AG04450 (cell line): ENCODE results near the gene RABGGTA. TPM values are rescaled to one million over a fixed set of nuclear protein-coding genes. Genes with fewer than 3 reads are reported as not detected.
"Not testable (repeated sequence)": the region's sequence is repeated elsewhere in the genome, so short reads cannot be mapped to it uniquely, and the experiment has no call there.

Experiments
- CTCF ChIA-PET: fragments of 300-600, 350-600 bp; formaldehyde crosslinking; extraction: SDS; loops from one replicate; lab custom pipeline; 2022; ENCODE audit warnings: antibody characterized with exemption, inconsistent platforms; lab: Charles Lee
- POLR2A ChIA-PET: fragments of 350-600 bp; formaldehyde crosslinking; extraction: SDS; loops from one replicate; lab custom pipeline; 2021; ENCODE audit warnings: antibody characterized with exemption, inconsistent platforms; lab: Yijun Ruan, JAX
- DNase-seq: peaks from one replicate; pipeline ENCODE4 v3.0.0-alpha.2; 2011; ENCODE audit warnings: low read depth, low spot score
- H3K27ac ChIP-seq: one replicate; pipeline ENCODE4 v1.5.1; 2012; ENCODE audit warnings: low read depth, low read length, control low read depth
- H3K27me3 ChIP-seq: one replicate; pipeline ENCODE4 v1.6.0; 2012; ENCODE audit warnings: low read length; ENCODE audit not compliant: control insufficient read depth, insufficient read depth
- H3K4me3 ChIP-seq: 2 replicates; pipeline ENCODE4 v1.5.1; 2011; ENCODE audit warnings: mild to moderate bottlenecking, low read depth, low read length, control low read depth
- H3K9me3 ChIP-seq: 2 replicates; pipeline ENCODE4 v1.5.1; 2012; ENCODE audit warnings: low read length; ENCODE audit not compliant: control insufficient read depth, insufficient read depth
- CTCF ChIP-seq: IDR thresholded peaks from 2 replicates; pipeline ENCODE4 v1.5.1; 2011; ENCODE audit warnings: low read depth, low read length, control low read depth, inconsistent platforms
- polyA plus RNA-seq: library from polyadenylated mRNA; depleted of rRNA; stranded (reverse); fragments of >200 nt; gene quantifications from 2 replicates; pipeline ENCODE4 v1.2.3, GENCODE V29; 2011

Gene RABGGTA
- polyA plus RNA-seq, 1 experiment, result 17.9 TPM

GRCh38 chr14:24247422-24247821 is 24.0 kb downstream of the RABGGTA start:
- H3K27me3 ChIP-seq, result no peaks in the 10 kb centered on the region
- DNase-seq, result no peak
- CTCF ChIA-PET, result interaction anchor here (0.7 to 2.6 kb wide), 5 partner anchors 25 to 90 kb away, joined by 3 to 14 read pairs (median 5); partner anchors contain the start of gene CIDEB
- POLR2A ChIA-PET, result interaction anchor here (0.7 to 1.1 kb wide), 2 partner anchors 34 to 101 kb away, joined by 3 to 5 read pairs; partner anchors contain the start of gene CHMP4A
- H3K9me3 ChIP-seq, result no peaks in the 10 kb centered on the region
- TF ChIP-seq CTCF, result no peak
- H3K4me3 ChIP-seq, result no peak overlapping the region
- no peak overlapping the region for H3K27ac ChIP-seq

- POLR2A ChIA-PET, result interaction anchor here (1.1 to 1.6 kb wide), 2 partner anchors 31 to 33 kb away, joined by 3 to 8 read pairs; partner anchors contain the start of genes CHMP4A and MDP1
- no peak for DNase-seq
- no peak overlapping the region for H3K4me3 ChIP-seq
- H3K9me3 ChIP-seq, result no peaks in the 10 kb centered on the region
- CTCF ChIA-PET, result interaction anchor here (0.9 to 2.6 kb wide), 4 partner anchors 9 to 62 kb away, joined by 5 to 14 read pairs (median 6); partner anchors contain the start of gene CIDEB
- TF ChIP-seq CTCF, result no peak
- H3K27me3 ChIP-seq, result no peaks in the 10 kb centered on the region
- H3K27ac ChIP-seq, result no peak overlapping the region
These were observed 24.6 kb downstream of the RABGGTA start for GRCh38 chr14:24246765-24247212.

GRCh38 chr14:24245350-24245749 is 26.0 kb downstream of the RABGGTA start:
- H3K27ac ChIP-seq, H3K27me3 ChIP-seq, H3K4me3 ChIP-seq, DNase-seq, H3K9me3 ChIP-seq: not testable (repeated sequence)
- ChIA-PET POLR2A (interaction anchor here (1.3 to 1.6 kb wide), 2 partner anchors 26 to 30 kb away, joined by 4 to 8 read pairs; partner anchors contain the start of genes MDP1 and RABGGTA), CTCF (interaction anchor here (1.1 to 5.6 kb wide), 2 partner anchors 54 to 186 kb away, joined by 4 to 84 read pairs; partner anchors contain the start of genes DHRS1 and NOP9)

DNA sequence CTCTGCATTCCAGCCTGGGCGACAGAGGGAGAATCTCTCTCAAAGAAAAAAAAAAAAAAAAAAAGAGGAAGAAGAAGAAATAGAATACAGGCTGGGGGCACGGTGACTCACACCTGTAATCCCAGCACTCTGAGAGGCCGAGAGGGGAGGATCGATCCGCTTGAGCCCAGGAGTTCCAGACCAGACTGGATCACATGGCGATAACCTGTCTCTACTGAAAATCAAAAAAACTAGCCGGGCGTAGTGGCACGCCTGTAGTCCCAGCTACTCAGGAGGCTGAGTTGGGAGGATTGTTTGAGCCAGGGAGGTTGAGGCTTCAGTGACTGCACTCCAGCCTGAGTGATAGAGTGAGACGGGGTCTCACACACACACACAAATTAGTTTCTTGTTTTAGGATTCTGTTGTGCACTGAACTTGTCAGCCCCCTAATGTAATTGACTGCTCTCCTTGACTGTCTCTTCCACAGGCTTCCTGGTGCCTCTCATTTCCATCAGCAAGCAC is 28.0 kb downstream of the RABGGTA start:
- Histone ChIP-seq H3K27me3 (no peaks in the 10 kb centered on the region), H3K4me3 (peak overlapping the region; percentile 92), H3K27ac (peak overlapping the region; percentile 99), H3K9me3 (no peaks in the 10 kb centered on the region)
- POLR2A ChIA-PET, result interaction anchor here (0.8 to 2.2 kb wide), 7 partner anchors 9 to 56 kb away, joined by 4 to 50 read pairs (median 9); partner anchors contain the start of genes DHRS1, MDP1, NOP9 and RABGGTA
- CTCF ChIA-PET, result interaction anchor here (0.6 to 5.6 kb wide), 20 partner anchors 8 to 1328 kb away, joined by 3 to 84 read pairs (median 6); partner anchors contain the start of genes CIDEB, DHRS1, NOP9 and RABGGTA
- TF ChIP-seq CTCF, result no peak
- no peak for DNase-seq

DNA sequence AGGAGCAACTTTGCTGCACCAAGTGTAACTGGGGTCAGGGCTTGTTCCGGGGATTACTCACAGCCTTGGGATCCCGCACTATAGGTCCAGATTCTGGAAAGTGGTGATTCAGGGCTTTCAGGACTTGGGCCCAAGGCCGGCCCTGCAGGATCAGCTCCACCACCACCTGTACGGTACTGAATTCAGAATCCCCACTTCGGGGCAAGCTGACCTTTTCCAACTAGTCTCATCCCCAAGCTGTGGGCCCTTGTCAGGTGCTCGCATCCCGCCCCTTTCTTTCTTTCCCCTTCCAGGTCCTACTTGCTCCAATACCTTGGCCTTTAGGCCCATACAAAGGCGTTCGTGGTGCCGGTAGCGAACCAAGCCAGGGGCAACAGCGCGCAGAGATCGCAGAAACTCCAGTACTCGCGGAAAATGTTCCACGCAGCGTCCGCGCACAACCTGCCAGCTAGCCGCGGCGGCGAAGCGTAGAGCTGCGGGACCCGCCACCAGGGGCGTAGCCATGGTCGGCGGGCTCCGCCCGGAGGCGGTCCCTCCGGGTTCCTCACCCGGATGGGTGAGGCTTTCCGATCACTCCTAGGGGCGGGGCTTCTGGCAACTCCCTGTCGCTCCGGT is 29.5 kb downstream of the RABGGTA start:
- H3K27ac ChIP-seq, result peak overlapping the region; percentile 99
- peak; percentile 72 for DNase-seq
- peak; percentile 55 for TF ChIP-seq CTCF
- CTCF ChIA-PET, result interaction anchor here (0.6 to 5.6 kb wide), 24 partner anchors 10 to 1620 kb away, joined by 3 to 84 read pairs (median 4); partner anchors contain the start of genes CIDEB, DHRS1, IRF9 and NOP9
- H3K27me3 ChIP-seq, result no peaks in the 10 kb centered on the region
- POLR2A ChIA-PET, result interaction anchor here (0.6 to 2.2 kb wide), 22 partner anchors 9 to 184 kb away, joined by 3 to 50 read pairs (median 6); partner anchors contain the start of genes CHMP4A, CIDEB, DCAF11 and DHRS1
- no peaks in the 10 kb centered on the region for H3K9me3 ChIP-seq
- peak overlapping the region; percentile 92 for H3K4me3 ChIP-seq
